H1 (cell line): ENCODE measurements around the gene ZNF292. TPM values are rescaled to one million over a fixed set of nuclear protein-coding genes. Genes with fewer than 3 reads are reported as not detected.

Source experiments
- CHD7 ChIP-seq: fragments of 300-600 bp; sonication (generic); IDR thresholded peaks from 2 replicates; pipeline ENCODE4 v1.7.1; 2012; ENCODE audit warnings: low read length, moderate library complexity, mild to moderate bottlenecking, inconsistent platforms; ENCODE audit not compliant: insufficient replicate concordance
- FOSL1 ChIP-seq: IDR thresholded peaks from 2 replicates; pipeline ENCODE4 v1.6.1; 2011; ENCODE audit warnings: mild to moderate bottlenecking, low read depth, low read length, moderate library complexity; ENCODE audit not compliant: insufficient read depth
- NANOG ChIP-seq: IDR thresholded peaks from 2 replicates; pipeline ENCODE4 v1.6.1; 2011; ENCODE audit warnings: low read length, low read depth, mild to moderate bottlenecking, inconsistent platforms; ENCODE audit not compliant: insufficient read depth, poor library complexity, severe bottlenecking
- TCF12 ChIP-seq: IDR thresholded peaks from 2 replicates; pipeline ENCODE4 v1.6.1; 2011; ENCODE audit warnings: low read depth, mild to moderate bottlenecking, low read length
- polyA plus RNA-seq, 7 experiments: library from polyadenylated mRNA; depleted of rRNA in 3 of 7; stranded (reverse) in 5 of 7; unstranded in 2 of 7; fragments of >200 nt in 5 of 7; fragments of 200-250 nt in 2 of 7; gene quantifications; 1 replicate in 5 of 7; 2 replicates in 1 of 7; 4 replicates in 1 of 7; pipeline versions ENCODE4 v1.2.1 to v1.2.3, GENCODE V29; 2011 to 2013; ENCODE audit warnings: missing spikeins in 2 of 7, mixed read lengths in 2 of 7
- total RNA-seq: library from RNA; stranded (reverse); fragmentation: NEBNext Ultra II Directional; extraction: Animal tissue kit (Norgen Biotek cat#: 25700); gene quantifications from 2 replicates; pipeline ENCODE4 v1.2.1, GENCODE V29; 2021

Gene ZNF292
- total and polyA plus RNA-seq, 2 of the 8 experiments (the other 6 are each of a cell fraction or from before 2014, with no cell fraction given), result 6.8 to 44.2 TPM

GRCh38 chr6:87171938-87172633, 16.7 kb downstream of the ZNF292 start (continued):
- TF ChIP-seq CHD7 (peak; percentile 83), FOSL1 (no peak), TCF12 (peak; percentile 43; the same call in 1 of the 2 replicates), NANOG (peak; percentile 72)
